Suprapubic skin (tissue), 4 donors: ENCODE measurements around the gene TMEM44.

Experiments used
- EP300 ChIP-seq: sonication (generic); formaldehyde crosslinking; IDR thresholded peaks from one replicate; pipeline ENCODE4 v1.6.1; 2017; ENCODE audit warnings: antibody characterized with exemption
- POLR2A ChIP-seq, 2 donors: fragments of 450-650 bp; IDR thresholded peaks; one replicate each; pipeline ENCODE4 v1.6.1; 2017; ENCODE audit warnings: antibody characterized with exemption in 2 of 2, mild to moderate bottlenecking in 2 of 2, moderate library complexity in 2 of 2
- POLR2AphosphoS5 ChIP-seq, 3 donors: sonication (generic); formaldehyde crosslinking; IDR thresholded peaks; one replicate each; pipeline ENCODE4 v1.6.1; 2017; ENCODE audit warnings: antibody characterized with exemption in 3 of 3
- TF ChIP-seq, protein P1 (sequence below), 2 donors: fragments of 200-600 bp in 1 of 2; fragments of 450-650 bp in 1 of 2; sonication (generic) in 1 of 2; IDR thresholded peaks; one replicate each; pipeline ENCODE4 v1.5.1; 2016 to 2019; ENCODE audit warnings: antibody characterized with exemption in 2 of 2, mild to moderate bottlenecking in 1 of 2, moderate library complexity in 1 of 2

GRCh38 chr3:194606163-194606562 is 27.1 kb downstream of the TMEM44 start:
- TF ChIP-seq, protein P1, sequence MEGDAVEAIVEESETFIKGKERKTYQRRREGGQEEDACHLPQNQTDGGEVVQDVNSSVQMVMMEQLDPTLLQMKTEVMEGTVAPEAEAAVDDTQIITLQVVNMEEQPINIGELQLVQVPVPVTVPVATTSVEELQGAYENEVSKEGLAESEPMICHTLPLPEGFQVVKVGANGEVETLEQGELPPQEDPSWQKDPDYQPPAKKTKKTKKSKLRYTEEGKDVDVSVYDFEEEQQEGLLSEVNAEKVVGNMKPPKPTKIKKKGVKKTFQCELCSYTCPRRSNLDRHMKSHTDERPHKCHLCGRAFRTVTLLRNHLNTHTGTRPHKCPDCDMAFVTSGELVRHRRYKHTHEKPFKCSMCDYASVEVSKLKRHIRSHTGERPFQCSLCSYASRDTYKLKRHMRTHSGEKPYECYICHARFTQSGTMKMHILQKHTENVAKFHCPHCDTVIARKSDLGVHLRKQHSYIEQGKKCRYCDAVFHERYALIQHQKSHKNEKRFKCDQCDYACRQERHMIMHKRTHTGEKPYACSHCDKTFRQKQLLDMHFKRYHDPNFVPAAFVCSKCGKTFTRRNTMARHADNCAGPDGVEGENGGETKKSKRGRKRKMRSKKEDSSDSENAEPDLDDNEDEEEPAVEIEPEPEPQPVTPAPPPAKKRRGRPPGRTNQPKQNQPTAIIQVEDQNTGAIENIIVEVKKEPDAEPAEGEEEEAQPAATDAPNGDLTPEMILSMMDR (IDR thresholded peaks at IDR 0.05) = no peak
- no peak for TF ChIP-seq EP300
- TF ChIP-seq POLR2A (IDR thresholded peaks at IDR 0.05) = no peak
- TF ChIP-seq POLR2AphosphoS5 (IDR thresholded peaks at IDR 0.05) = no peak
